ENCODE data around the gene ZNF444. TPM values are rescaled to one million over a fixed set of nuclear protein-coding genes. Genes with fewer than 3 reads are reported as not detected.
"Not testable (repeated sequence)": the region's sequence is repeated elsewhere in the genome, so short reads cannot be mapped to it uniquely, and the experiment has no call there.

The ZNF444 gene
- total and polyA plus RNA-seq, 7 donors: 11.4 to 57.4 (median 27.9) TPM

DNA sequence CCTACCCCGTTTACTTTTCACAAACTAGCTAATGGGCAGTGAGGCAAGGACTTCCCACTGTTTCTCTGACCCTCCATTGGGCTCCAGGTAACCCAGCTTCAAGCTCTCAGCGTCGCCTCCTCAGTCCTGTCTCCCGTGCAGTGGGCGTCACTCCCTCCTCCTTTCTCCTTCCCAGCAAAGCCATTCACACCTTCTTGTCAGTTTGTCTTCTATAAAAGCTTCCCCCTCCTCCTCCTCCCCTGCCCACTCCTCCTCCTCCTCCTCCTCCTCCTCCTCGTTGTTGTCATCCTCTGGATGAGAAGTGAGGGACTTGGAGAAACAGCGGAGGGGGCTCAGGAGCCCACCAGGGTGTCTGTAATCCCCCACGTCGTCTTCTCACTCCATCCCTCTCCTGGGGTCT, 33.0 kb downstream of the ZNF444 start:
- Histone ChIP-seq H3K4me3 (no peak overlapping the region), H3K4me1 (no peaks in the 10 kb centered on the region), H3K27ac (no peak overlapping the region), H3K9me3 (no peaks in the 10 kb centered on the region), H3K27me3 (peaks cover 0 to 41% (median 6%) of the 10 kb centered on the region in 3 donors), H3K36me3 (no peaks in the 10 kb centered on the region)
- TF ChIP-seq POLR2A (IDR thresholded peaks at IDR 0.05) (no peak), EP300 (IDR thresholded peaks at IDR 0.05) (no peak), POLR2AphosphoS5 (IDR thresholded peaks at IDR 0.05) (no peak)
- TF ChIP-seq, protein P1, sequence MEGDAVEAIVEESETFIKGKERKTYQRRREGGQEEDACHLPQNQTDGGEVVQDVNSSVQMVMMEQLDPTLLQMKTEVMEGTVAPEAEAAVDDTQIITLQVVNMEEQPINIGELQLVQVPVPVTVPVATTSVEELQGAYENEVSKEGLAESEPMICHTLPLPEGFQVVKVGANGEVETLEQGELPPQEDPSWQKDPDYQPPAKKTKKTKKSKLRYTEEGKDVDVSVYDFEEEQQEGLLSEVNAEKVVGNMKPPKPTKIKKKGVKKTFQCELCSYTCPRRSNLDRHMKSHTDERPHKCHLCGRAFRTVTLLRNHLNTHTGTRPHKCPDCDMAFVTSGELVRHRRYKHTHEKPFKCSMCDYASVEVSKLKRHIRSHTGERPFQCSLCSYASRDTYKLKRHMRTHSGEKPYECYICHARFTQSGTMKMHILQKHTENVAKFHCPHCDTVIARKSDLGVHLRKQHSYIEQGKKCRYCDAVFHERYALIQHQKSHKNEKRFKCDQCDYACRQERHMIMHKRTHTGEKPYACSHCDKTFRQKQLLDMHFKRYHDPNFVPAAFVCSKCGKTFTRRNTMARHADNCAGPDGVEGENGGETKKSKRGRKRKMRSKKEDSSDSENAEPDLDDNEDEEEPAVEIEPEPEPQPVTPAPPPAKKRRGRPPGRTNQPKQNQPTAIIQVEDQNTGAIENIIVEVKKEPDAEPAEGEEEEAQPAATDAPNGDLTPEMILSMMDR (IDR thresholded peaks at IDR 0.05): no peak
- no peak for DNase-seq
- intact Hi-C loops (cut with DNase I): loop anchor here (10.0 kb wide), 1 partner anchor 171 kb away; no protein-coding TSS in a partner anchor
- 33 to 36% methylated on average over 9 of the region's 9 CpGs for WGBS, 2 donors

DNA sequence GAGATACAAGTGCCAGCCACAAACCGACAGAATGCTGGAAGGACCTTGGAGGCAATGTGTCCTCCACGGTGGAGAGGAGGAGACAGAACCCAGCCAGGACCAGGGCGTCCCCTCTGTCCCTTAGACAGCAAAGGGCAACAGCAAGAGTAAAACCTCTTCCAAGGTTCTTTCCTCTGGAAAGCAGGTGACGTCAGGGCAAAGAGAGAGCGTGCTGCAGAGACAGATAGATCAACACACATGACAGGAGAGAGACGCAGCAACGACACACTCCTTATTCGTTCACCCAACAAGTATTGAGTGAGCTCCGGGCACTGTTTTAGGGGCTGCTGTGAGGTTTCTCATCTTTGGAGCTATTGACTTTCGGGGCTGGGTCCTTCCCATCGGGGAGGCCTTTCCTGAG, 33.5 kb downstream of the ZNF444 start:
- TF ChIP-seq POLR2A (IDR thresholded peaks at IDR 0.05) (no peak), EP300 (IDR thresholded peaks at IDR 0.05) (no peak), POLR2AphosphoS5 (IDR thresholded peaks at IDR 0.05) (no peak)
- TF ChIP-seq, protein P1 (IDR thresholded peaks at IDR 0.05): no peak
- H3K4me1 ChIP-seq: no peaks in the 10 kb centered on the region
- H3K27ac ChIP-seq: no peak overlapping the region
- H3K4me3 ChIP-seq: no peak overlapping the region
- 16 to 55% methylated on average over 11 of the region's 11 CpGs for WGBS, 2 donors
- H3K36me3 ChIP-seq: no peaks in the 10 kb centered on the region
- H3K27me3 ChIP-seq: peaks cover 0 to 41% (median 6%) of the 10 kb centered on the region in 3 donors
- DNase-seq: no peak
- no peaks in the 10 kb centered on the region for H3K9me3 ChIP-seq
- intact Hi-C loops (cut with DNase I): loop anchor here (10.0 kb wide), 1 partner anchor 170 kb away; no protein-coding TSS in a partner anchor

DNA sequence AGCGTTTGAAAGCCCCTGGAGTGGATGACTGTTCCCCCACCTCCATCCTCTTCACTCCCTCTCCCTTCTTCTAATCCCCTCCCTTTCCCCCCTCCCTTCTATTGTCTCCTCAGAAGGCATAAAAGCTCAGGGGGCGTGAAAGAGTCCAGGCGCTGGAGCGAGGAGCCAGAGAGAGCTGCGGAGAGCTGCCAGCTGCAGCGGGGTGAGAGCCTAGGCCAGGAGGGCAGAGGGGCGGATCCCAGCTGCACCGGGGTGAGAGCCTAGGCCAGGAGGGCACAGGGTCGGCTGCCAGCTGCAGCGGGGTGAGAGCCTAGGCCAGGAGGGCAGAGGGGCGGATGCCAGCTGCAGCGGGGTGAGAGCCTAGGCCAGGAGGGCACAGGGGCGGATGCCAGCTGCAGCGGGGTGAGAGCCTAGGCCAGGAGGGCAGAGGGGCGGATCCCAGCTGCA, 34.8 kb downstream of the ZNF444 start, which contains the start of gene GALP:
TSS of gene GALP (plus strand) at position 148 of the 447 bp plus-strand sequence. CDS start 1,101 bp downstream, outside the sequence.
- not testable (repeated sequence) for H3K4me3 ChIP-seq, H3K4me1 ChIP-seq, H3K36me3 ChIP-seq, DNase-seq, H3K27ac ChIP-seq, H3K9me3 ChIP-seq
- WGBS, 2 donors: 39 to 61% methylated on average over 15 of the region's 15 CpGs
- H3K27me3 ChIP-seq: peaks cover 0 to 41% (median 6%) of the 10 kb centered on the region in 3 donors
- intact Hi-C loops (cut with DNase I): loop anchor here (10.0 kb wide), 1 partner anchor 169 kb away; no protein-coding TSS in a partner anchor

DNA sequence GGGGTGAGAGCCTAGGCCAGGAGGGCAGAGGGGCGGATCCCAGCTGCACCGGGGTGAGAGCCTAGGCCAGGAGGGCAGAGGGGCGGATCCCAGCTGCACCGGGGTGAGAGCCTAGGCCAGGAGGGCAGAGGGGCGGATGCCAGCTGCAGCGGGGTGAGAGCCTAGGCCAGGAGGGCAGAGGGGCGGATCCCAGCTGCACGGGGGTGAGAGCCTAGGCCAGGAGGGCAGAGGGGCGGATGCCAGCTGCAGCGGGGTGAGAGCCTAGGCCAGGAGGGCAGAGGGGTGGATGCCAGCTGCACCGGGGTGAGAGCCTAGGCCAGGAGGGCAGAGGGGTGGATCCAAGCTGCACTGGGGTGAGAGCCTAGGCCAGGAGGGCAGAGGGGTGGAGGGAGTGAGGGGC, 35.2 kb downstream of the ZNF444 start:
- H3K36me3 ChIP-seq, H3K4me3 ChIP-seq, H3K27ac ChIP-seq, DNase-seq, H3K9me3 ChIP-seq, H3K4me1 ChIP-seq: not testable (repeated sequence)
- intact Hi-C loops (cut with DNase I): loop anchor here (10.0 kb wide), 1 partner anchor 168 kb away; no protein-coding TSS in a partner anchor
- WGBS, 2 donors: 50 to 76% methylated on average over 10 to 11 of the region's 11 CpGs
- H3K27me3 ChIP-seq: peaks cover 0 to 41% (median 6%) of the 10 kb centered on the region in 3 donors

DNA sequence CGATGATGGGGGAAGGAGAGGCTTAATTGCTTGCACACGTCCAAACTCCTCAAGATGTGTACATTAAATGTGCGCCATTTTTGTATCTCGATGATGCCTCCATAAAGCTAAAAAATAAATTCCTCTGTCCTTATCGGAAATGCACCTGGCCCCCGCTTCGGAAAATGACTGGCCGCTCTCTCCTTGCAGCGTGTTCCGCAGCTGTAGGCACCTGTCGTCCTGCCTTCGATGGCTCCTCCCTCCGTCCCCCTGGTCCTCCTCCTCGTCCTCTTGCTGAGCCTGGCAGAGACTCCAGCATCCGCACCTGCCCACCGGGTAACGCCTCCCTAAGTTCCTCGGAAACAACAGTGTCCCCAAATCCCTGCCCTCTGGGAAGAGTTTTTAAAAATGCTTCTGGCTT, 35.8 kb downstream of the ZNF444 start:
- intact Hi-C loops (cut with DNase I): loop anchor here (10.0 kb wide), 1 partner anchor 168 kb away; no protein-coding TSS in a partner anchor
- WGBS, 2 donors: 77 to 84% methylated on average over 18 of the region's 18 CpGs
- Histone ChIP-seq H3K36me3 (no peaks in the 10 kb centered on the region), H3K4me3 (no peak overlapping the region), H3K27me3 (peaks cover 0 to 43% (median 6%) of the 10 kb centered on the region in 3 donors), H3K4me1 (no peaks in the 10 kb centered on the region), H3K9me3 (no peaks in the 10 kb centered on the region), H3K27ac (no peak overlapping the region)
- no peak for DNase-seq
- TF ChIP-seq, protein P1 (IDR thresholded peaks at IDR 0.05): no peak
- no peak for TF ChIP-seq POLR2A (IDR thresholded peaks at IDR 0.05)
- no peak for TF ChIP-seq EP300 (IDR thresholded peaks at IDR 0.05)
- TF ChIP-seq POLR2AphosphoS5 (IDR thresholded peaks at IDR 0.05): no peak

All from sigmoid colon (tissue), 7 donors.